ENCODE data around the gene TEAD2.

DNA sequence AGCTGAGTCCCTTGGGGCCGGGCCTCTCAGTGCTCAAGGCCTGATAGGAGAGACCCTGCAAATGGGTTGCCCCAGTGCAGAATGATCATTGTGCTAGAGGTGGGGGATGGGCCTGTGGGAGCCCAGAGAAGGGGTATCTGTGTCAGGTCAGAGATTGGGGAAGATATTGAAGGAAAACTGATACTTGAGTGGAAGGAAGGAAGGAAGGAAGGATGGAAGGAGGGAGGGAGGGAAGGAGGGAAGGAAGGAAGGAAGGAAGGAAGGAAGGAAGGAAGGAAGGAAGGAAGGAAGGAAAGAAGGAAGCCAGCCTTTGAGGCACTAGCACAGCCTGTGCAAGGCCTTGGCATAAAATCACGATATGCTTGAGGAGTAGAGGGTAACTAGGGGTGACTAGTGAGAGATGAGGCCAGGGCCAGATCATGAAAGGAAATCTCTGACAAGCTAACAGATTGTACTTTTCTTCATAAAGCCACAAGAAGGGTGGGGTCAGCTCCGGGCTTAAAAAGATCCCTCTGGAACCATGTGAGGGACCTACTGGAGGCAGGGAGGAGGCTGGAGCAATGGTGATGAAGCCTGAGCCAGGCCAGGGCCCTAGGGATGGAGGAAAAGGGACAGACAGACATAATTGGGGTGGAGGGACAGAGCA is 49.6 kb upstream of the TEAD2 start:
- TF ChIP-seq, protein P1, sequence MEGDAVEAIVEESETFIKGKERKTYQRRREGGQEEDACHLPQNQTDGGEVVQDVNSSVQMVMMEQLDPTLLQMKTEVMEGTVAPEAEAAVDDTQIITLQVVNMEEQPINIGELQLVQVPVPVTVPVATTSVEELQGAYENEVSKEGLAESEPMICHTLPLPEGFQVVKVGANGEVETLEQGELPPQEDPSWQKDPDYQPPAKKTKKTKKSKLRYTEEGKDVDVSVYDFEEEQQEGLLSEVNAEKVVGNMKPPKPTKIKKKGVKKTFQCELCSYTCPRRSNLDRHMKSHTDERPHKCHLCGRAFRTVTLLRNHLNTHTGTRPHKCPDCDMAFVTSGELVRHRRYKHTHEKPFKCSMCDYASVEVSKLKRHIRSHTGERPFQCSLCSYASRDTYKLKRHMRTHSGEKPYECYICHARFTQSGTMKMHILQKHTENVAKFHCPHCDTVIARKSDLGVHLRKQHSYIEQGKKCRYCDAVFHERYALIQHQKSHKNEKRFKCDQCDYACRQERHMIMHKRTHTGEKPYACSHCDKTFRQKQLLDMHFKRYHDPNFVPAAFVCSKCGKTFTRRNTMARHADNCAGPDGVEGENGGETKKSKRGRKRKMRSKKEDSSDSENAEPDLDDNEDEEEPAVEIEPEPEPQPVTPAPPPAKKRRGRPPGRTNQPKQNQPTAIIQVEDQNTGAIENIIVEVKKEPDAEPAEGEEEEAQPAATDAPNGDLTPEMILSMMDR (IDR thresholded peaks at IDR 0.05): no peak
- TF ChIP-seq POLR2A (IDR thresholded peaks at IDR 0.05): no peak
